A673 (cell line): ENCODE data around the gene TINAGL1. TPM values are rescaled to one million over a fixed set of nuclear protein-coding genes. Genes with fewer than 3 reads are reported as not detected.

Experiments
- BruUV-seq: library from RNA; stranded (reverse); fragments of 400-500 nt; replicated peaks from 2 replicates; lab custom pipeline; 2021; lab: Mats Ljungman, UMichigan
- CTCF ChIA-PET: fragments of 300-600 bp; sonication (Branson Sonifier 250); formaldehyde crosslinking; loops from one replicate; lab custom pipeline; 2022; ENCODE audit warnings: antibody characterized with exemption; lab: Charles Lee
- POLR2A ChIA-PET: fragments of 300-600 bp; sonication (Branson Sonifier 250); formaldehyde crosslinking; loops from one replicate; lab custom pipeline; 2022; ENCODE audit warnings: antibody characterized with exemption; ENCODE audit not compliant: low non-redundant PET; lab: Charles Lee
- DNase-seq: peaks from one replicate; pipeline ENCODE4 v3.0.0-alpha.2; 2015; ENCODE audit warnings: low spot score
- H3K27ac ChIP-seq: fragments of 200-600 bp; sonication (generic); 2 replicates; pipeline ENCODE4 v1.5.1; 2016; ENCODE audit warnings: mixed run types, low read depth, mild to moderate bottlenecking, mixed read lengths, antibody characterized with exemption, low read length; ENCODE audit not compliant: poor library complexity, severe bottlenecking
- H3K27me3 ChIP-seq: fragments of 200-600 bp; sonication (generic); replicated peaks from 2 replicates; pipeline ENCODE4 v1.6.1; 2017; ENCODE audit warnings: mixed run types, low read depth, mild to moderate bottlenecking, mixed read lengths, antibody characterized with exemption, low read length; ENCODE audit not compliant: insufficient read depth, poor library complexity
- H3K36me3 ChIP-seq: fragments of 200-600 bp; sonication (generic); 2 replicates; pipeline ENCODE4 v1.6.1; 2016; ENCODE audit warnings: mixed run types, mild to moderate bottlenecking, mixed read lengths, antibody characterized with exemption, low read length; ENCODE audit not compliant: insufficient read depth, poor library complexity, severe bottlenecking
- H3K4me1 ChIP-seq: fragments of 200-600 bp; sonication (generic); 2 replicates; pipeline ENCODE4 v1.6.1; 2017; ENCODE audit warnings: mixed run types, mild to moderate bottlenecking, mixed read lengths, antibody characterized with exemption, low read length; ENCODE audit not compliant: insufficient read depth, poor library complexity, severe bottlenecking
- H3K4me3 ChIP-seq: fragments of 200-600 bp; sonication (generic); 2 replicates; pipeline ENCODE4 v1.5.1; 2016; ENCODE audit warnings: low read depth, mixed run types, mild to moderate bottlenecking, mixed read lengths, low read length; ENCODE audit not compliant: poor library complexity, severe bottlenecking
- H3K9me3 ChIP-seq: fragments of 200-600 bp; sonication (generic); 2 replicates; pipeline ENCODE4 v1.6.1; 2016; ENCODE audit warnings: mixed run types, low read depth, mild to moderate bottlenecking, mixed read lengths, antibody characterized with exemption, low read length; ENCODE audit not compliant: poor library complexity, severe bottlenecking
- EZH2 ChIP-seq: fragments of 200-600 bp; sonication (generic); IDR thresholded peaks from 2 replicates; pipeline ENCODE4 v1.6.1; 2017; ENCODE audit warnings: borderline replicate concordance, low read depth, mild to moderate bottlenecking, mixed read lengths, antibody characterized with exemption, low read length; ENCODE audit not compliant: poor library complexity, severe bottlenecking
- intact Hi-C: fragments of 100-400 bp; cut with micrococcal nuclease; formaldehyde crosslinking; loops from one replicate; pipeline ENCODE4 v1.10.0; 2022; ENCODE audit not compliant: unreplicated experiment
- total RNA-seq: library from RNA; stranded (reverse); gene quantifications from 2 replicates; pipeline ENCODE4 v1.2.3, GENCODE V29; 2021
- TF ChIP-seq, protein P1 (sequence below): fragments of 300-800, 200-600 bp; sonication (generic); conservative IDR thresholded peaks from 2 replicates; pipeline ENCODE4 v1.5.1; 2017; ENCODE audit warnings: low read depth, mild to moderate bottlenecking, antibody characterized with exemption, low read length, moderate library complexity, mixed read lengths

Gene TINAGL1
- total RNA-seq, 1 experiment from 2014 or later, result not detected

GRCh38 chr1:31570228-31570627, 6.1 kb upstream of the TINAGL1 start:
- H3K4me3 ChIP-seq, result no peak overlapping the region
- H3K36me3 ChIP-seq, result no peaks in the 10 kb centered on the region
- ChIA-PET CTCF (interaction anchor here (1.4 kb wide), 1 partner anchor 48 kb away, joined by 4 read pairs; no protein-coding TSS in a partner anchor), POLR2A (no interaction called here)
- H3K9me3 ChIP-seq, result no peaks in the 10 kb centered on the region
- no peaks in the 10 kb centered on the region for H3K4me1 ChIP-seq
- H3K27me3 ChIP-seq, result no peaks in the 10 kb centered on the region
- intact Hi-C loops, result no loop called here
- no TSS peak for BruUV-seq
- no peak overlapping the region for H3K27ac ChIP-seq
- no peak for TF ChIP-seq EZH2
- TF ChIP-seq, protein P1, sequence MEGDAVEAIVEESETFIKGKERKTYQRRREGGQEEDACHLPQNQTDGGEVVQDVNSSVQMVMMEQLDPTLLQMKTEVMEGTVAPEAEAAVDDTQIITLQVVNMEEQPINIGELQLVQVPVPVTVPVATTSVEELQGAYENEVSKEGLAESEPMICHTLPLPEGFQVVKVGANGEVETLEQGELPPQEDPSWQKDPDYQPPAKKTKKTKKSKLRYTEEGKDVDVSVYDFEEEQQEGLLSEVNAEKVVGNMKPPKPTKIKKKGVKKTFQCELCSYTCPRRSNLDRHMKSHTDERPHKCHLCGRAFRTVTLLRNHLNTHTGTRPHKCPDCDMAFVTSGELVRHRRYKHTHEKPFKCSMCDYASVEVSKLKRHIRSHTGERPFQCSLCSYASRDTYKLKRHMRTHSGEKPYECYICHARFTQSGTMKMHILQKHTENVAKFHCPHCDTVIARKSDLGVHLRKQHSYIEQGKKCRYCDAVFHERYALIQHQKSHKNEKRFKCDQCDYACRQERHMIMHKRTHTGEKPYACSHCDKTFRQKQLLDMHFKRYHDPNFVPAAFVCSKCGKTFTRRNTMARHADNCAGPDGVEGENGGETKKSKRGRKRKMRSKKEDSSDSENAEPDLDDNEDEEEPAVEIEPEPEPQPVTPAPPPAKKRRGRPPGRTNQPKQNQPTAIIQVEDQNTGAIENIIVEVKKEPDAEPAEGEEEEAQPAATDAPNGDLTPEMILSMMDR, result no peak
- no peak for DNase-seq

- intact Hi-C loops, result no loop called here
These were observed 5.4 kb upstream of the TINAGL1 start for GRCh38 chr1:31570906-31571305.

GRCh38 chr1:31571340-31572295, 4.7 kb upstream of the TINAGL1 start:
- Histone ChIP-seq H3K27ac (no peak overlapping the region), H3K36me3 (no peaks in the 10 kb centered on the region), H3K27me3 (no peaks in the 10 kb centered on the region), H3K9me3 (no peaks in the 10 kb centered on the region), H3K4me1 (no peaks in the 10 kb centered on the region), H3K4me3 (no peak overlapping the region)
- TF ChIP-seq, protein P1, result no peak
- no peak for TF ChIP-seq EZH2
- no peak for DNase-seq
- no TSS peak for BruUV-seq
- intact Hi-C loops, result no loop called here
- POLR2A ChIA-PET, result no interaction called here
- CTCF ChIA-PET, result interaction anchor here (1.4 kb wide), 1 partner anchor 47 kb away, joined by 4 read pairs; no protein-coding TSS in a partner anchor

More at GRCh38 chr1:31570906-31571305, 5.4 kb upstream of the TINAGL1 start:
- CTCF ChIA-PET, result interaction anchor here (1.4 kb wide), 1 partner anchor 47 kb away, joined by 4 read pairs; no protein-coding TSS in a partner anchor
- H3K9me3 ChIP-seq, result no peaks in the 10 kb centered on the region
- DNase-seq, result no peak
- TF ChIP-seq, protein P1, result no peak
- no peak for TF ChIP-seq EZH2
- no peaks in the 10 kb centered on the region for H3K27me3 ChIP-seq
- no peaks in the 10 kb centered on the region for H3K36me3 ChIP-seq
- H3K4me3 ChIP-seq, result no peak overlapping the region
- POLR2A ChIA-PET, result no interaction called here
- H3K4me1 ChIP-seq, result no peaks in the 10 kb centered on the region
- H3K27ac ChIP-seq, result no peak overlapping the region
- BruUV-seq, result no TSS peak
